Measurements from ENCODE around the gene DHRS2.

The DHRS2 gene

GRCh38 chr14:23661542-23661941, 25.4 kb downstream of the DHRS2 start:
- H3K4me3 ChIP-seq (ENCODE audit: low read depth, low read length) = no peak overlapping the region
- DNase-seq (ENCODE audit: low read depth) = no peak
- TF ChIP-seq, protein P1, sequence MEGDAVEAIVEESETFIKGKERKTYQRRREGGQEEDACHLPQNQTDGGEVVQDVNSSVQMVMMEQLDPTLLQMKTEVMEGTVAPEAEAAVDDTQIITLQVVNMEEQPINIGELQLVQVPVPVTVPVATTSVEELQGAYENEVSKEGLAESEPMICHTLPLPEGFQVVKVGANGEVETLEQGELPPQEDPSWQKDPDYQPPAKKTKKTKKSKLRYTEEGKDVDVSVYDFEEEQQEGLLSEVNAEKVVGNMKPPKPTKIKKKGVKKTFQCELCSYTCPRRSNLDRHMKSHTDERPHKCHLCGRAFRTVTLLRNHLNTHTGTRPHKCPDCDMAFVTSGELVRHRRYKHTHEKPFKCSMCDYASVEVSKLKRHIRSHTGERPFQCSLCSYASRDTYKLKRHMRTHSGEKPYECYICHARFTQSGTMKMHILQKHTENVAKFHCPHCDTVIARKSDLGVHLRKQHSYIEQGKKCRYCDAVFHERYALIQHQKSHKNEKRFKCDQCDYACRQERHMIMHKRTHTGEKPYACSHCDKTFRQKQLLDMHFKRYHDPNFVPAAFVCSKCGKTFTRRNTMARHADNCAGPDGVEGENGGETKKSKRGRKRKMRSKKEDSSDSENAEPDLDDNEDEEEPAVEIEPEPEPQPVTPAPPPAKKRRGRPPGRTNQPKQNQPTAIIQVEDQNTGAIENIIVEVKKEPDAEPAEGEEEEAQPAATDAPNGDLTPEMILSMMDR (IDR thresholded peaks at IDR 0.05; ENCODE audit: insufficient read depth, low read depth, low read length, missing control alignments) = no peak

DNA sequence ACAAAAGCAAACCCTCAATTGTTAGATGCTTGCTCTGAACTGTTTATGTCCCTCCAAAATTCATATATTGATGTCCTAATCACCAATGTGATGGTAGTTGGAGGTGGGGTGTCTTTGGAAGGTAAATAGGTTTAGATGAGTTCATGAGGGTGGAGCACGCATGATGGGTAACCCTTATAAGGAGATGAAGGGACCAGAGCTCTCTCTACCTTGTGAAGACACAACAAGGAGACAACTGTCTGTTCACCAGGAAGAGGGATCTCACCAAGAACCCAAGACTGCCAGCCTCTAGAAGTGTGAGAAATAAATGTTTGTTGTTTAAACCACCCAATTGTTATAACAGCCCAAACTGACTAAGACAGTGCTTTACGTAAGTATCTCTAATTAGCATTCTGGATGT, 27.0 kb downstream of the DHRS2 start:
- H3K4me3 ChIP-seq (ENCODE audit: low read depth, low read length) = no peak overlapping the region
- no peak for DNase-seq (ENCODE audit: low read depth)
- TF ChIP-seq, protein P1 (IDR thresholded peaks at IDR 0.05; ENCODE audit: insufficient read depth, low read depth, low read length, missing control alignments) = no peak

DNA sequence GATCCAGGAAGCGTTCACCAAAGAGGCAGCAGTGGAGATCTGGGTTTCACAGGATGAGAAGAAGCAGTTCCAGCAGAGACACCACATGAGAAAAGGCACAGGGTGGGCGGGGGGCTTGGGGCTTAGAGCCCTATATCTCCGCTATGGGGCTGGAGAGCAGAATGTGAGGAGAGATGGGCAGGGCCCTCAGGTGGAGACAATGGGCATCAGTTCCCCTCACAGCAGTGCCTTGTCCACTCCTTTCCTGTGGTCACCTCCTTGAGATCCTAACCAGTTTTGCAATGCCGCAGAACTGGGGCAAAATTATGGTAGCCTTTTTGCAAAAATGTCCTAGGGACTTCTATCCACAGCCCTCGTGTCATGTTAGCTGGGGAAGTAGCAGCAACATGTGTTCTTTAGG, 27.5 kb downstream of the DHRS2 start:
- H3K4me3 ChIP-seq (ENCODE audit: low read depth, low read length) = no peak overlapping the region
- TF ChIP-seq, protein P1 (IDR thresholded peaks at IDR 0.05; ENCODE audit: insufficient read depth, low read depth, low read length, missing control alignments) = no peak
- no peak for DNase-seq (ENCODE audit: low read depth)

- no peak overlapping the region for H3K4me3 ChIP-seq (ENCODE audit: low read depth, low read length)
- no peak for DNase-seq (ENCODE audit: low read depth)
- TF ChIP-seq, protein P1 (IDR thresholded peaks at IDR 0.05; ENCODE audit: insufficient read depth, low read depth, low read length, missing control alignments) = no peak
Measured at GRCh38 chr14:23664207-23664885, 28.2 kb downstream of the DHRS2 start.

- no peak for DNase-seq (ENCODE audit: low read depth)
- TF ChIP-seq, protein P1 (IDR thresholded peaks at IDR 0.05; ENCODE audit: insufficient read depth, low read depth, low read length, missing control alignments) = no peak
Measured at GRCh38 chr14:23665302-23666016, 29.3 kb downstream of the DHRS2 start.

DNA sequence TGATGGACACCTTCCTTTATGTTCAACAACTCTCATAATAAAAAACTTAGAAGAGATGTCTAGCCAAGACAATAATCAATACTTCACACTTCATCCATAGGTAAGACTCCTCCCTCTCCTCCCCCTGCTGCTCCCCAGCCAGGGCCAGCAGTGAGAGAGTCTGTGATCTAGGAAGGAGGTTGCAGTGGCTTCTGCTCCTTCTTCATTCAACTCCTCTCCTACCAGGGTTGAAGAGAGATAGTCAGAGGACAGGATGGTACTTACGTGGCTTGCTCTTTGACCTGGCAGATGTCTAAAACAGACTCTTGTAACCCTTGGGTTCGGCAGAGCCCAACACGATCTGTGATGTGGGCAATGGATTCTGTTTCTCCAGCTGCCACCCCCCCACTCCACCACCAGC, 31.0 kb downstream of the DHRS2 start:
- DNase-seq (ENCODE audit: low read depth) = no peak
- TF ChIP-seq, protein P1 (IDR thresholded peaks at IDR 0.05; ENCODE audit: insufficient read depth, low read depth, low read length, missing control alignments) = no peak
- no peak overlapping the region for H3K4me3 ChIP-seq (ENCODE audit: low read depth, low read length)

More at GRCh38 chr14:23665302-23666016, 29.3 kb downstream of the DHRS2 start:
- no peak overlapping the region for H3K4me3 ChIP-seq (ENCODE audit: low read depth, low read length)

All from GM12865 (cell line).